HG02798 (cell line): Measurements from ENCODE around the gene ACOT13.
"Not testable (repeated sequence)": the region's sequence is repeated elsewhere in the genome, so short reads cannot be mapped to it uniquely, and the experiment has no call there.

ENCODE experiments used
- ATAC-seq: cut with Tn5 transposase; IDR thresholded peaks from one replicate; pipeline ENCODE4 v1.9.1; 2021; ENCODE audit warnings: mild to moderate bottlenecking; ENCODE audit not compliant: unreplicated experiment, poor library complexity

The ACOT13 gene

GRCh38 chr6:24666641-24667377, at the start of gene ACOT13, which contains the start of gene TDP2:
Gene ACOT13, plus strand, starts transcription at chr6:24667077. Its CDS starts 187 bp downstream, at chr6:24667264.
Gene TDP2, minus strand, starts transcription at chr6:24666899. Its CDS starts 37 bp downstream, at chr6:24666862.
- ATAC-seq = peak; percentile 98

DNA sequence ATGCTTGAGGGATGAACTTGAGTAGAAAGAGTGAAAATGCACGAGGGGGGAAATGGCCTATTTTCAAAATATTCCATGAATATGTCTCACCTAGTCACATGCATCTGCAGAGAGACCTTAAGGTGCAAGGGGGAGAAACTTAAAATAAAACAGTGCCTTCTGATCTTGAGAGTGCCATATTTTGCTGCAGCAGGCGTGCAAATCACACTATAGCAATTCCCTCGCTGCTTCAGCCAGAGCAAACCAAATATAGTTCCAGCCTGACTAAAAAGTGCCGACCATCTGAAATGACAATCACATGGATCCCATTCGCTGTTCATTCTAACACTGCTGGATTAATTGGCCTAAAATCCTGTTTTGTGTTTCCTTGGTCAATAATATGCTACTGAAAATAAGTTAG, 47.2 kb upstream of the ACOT13 start:
- no peak for ATAC-seq

DNA sequence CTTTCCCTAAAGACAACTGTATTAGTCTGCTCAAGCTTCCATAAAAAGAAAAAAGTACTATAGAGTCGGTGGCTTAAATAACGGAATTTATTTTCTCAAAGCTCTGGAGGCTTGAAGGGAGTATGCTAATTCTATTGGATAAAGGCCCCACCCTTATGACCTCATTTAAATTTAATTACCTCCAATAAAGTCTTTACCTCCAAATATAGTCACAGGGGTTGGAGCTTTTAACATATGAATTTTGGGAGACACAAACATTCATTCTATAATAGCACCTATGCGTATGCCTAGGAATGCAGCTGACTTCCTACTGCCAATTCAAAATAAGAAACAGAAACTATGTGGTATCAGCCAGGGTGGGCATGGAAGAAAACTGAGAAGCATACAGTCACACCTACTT, 46.2 kb upstream of the ACOT13 start:
- no peak for ATAC-seq

DNA sequence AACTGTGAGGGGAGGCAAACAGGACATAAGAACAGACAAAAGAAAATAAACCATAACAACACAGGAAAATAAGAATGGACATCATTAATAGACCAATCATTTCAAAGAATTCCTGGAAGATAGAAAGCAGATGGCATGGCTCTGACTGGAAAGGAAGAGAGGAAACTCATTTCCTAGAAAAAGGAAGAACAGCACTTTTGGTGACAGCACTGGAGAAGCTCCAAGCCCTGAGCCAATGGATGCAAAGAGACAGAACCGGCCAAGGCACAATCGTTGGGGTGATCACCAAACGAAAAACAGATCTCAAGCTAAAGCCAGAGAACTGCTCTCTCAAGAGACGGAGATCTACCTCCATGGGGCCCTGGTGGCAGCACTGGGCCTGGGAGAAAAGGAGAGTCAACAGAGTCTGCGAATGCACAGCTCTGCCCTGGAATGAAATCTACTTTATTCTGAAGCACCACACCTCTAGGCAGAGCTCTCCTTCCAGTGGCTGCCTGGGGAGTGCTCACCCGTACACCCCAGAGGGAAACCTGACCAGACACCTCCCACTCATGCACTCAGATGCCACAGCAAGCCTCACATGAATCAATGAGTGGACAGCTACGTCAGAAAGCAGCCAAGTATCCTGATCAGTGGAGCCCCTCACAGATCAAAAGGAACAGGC, 45.1 kb upstream of the ACOT13 start:
- ATAC-seq = no peak

GRCh38 chr6:24630856-24631505, 35.9 kb upstream of the ACOT13 start:
- no peak for ATAC-seq

DNA sequence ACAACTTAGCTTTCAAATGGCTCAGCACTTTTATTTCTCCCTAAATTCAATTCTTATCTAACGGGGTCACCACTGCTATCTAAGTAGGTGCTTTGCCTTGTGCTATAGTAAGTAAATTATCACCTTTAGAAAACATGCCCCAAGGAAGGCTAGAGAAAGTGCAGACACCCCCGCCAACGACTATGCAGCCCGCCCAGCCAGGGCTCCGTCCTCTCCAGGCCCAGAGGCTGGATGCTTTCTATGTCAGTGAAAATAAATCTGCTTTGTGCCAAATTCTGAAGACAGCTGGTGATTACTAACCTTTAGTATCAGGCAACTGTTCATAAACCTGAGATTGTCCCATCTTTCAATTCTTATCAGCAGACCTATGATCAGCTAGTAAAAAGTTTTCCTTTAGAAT, 35.2 kb upstream of the ACOT13 start:
- no peak for ATAC-seq

GRCh38 chr6:24632573-24632972, 34.3 kb upstream of the ACOT13 start:
- no peak for ATAC-seq

DNA sequence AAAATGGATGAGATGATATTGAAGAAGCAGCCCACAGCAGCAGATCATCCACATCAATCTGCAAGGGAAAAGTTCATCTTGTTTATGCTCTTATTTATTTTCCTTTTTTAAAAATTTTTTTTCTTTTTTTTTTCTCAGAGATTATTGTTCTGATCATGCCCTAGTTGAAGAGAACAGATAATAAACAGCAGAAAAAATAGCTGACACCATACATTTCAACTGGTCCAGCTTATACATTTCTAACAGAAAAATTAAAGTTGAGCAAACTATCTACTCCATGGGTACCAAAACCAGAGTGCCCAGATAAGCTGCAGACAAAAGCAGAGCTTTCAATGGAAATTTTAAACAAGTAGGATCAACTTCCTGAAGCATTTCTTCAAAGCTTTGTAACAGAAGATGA, 30.2 kb upstream of the ACOT13 start:
- ATAC-seq = no peak

- no peak for ATAC-seq
Measured at GRCh38 chr6:24640166-24640565, 26.7 kb upstream of the ACOT13 start.

GRCh38 chr6:24640631-24641030, 26.2 kb upstream of the ACOT13 start:
- ATAC-seq = not testable (repeated sequence)

- ATAC-seq = no peak
Measured at GRCh38 chr6:24642061-24642460, 24.8 kb upstream of the ACOT13 start.

GRCh38 chr6:24643920-24644319, 23.0 kb upstream of the ACOT13 start:
- ATAC-seq = no peak

- ATAC-seq = no peak
Measured at GRCh38 chr6:24644377-24644776, 22.5 kb upstream of the ACOT13 start.

- ATAC-seq = no peak
Measured at GRCh38 chr6:24646771-24647170, 20.1 kb upstream of the ACOT13 start.

DNA sequence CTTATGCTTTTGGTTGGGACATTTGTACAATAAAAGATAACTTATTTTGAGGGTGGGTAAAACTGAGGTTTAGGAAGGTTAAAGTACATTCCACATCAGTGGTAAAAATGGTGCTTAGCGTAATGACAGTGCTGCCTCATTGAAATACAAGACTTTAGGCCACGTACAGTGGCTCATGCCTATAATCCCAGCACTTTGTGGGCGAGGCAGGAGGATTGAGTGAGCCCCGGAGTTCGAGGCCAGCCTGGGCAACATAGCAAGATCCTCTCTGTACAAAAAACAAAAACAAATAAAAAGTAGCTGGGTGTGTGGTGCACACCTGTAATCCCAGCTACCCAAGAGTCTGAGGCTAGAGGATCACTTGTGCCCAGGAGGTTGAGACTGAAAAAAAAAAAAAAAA, 18.6 kb upstream of the ACOT13 start:
- ATAC-seq = no peak

- ATAC-seq = no peak
Measured at GRCh38 chr6:24649691-24650090, 17.2 kb upstream of the ACOT13 start.

- no peak for ATAC-seq
Measured at GRCh38 chr6:24650365-24650764, 16.5 kb upstream of the ACOT13 start.

DNA sequence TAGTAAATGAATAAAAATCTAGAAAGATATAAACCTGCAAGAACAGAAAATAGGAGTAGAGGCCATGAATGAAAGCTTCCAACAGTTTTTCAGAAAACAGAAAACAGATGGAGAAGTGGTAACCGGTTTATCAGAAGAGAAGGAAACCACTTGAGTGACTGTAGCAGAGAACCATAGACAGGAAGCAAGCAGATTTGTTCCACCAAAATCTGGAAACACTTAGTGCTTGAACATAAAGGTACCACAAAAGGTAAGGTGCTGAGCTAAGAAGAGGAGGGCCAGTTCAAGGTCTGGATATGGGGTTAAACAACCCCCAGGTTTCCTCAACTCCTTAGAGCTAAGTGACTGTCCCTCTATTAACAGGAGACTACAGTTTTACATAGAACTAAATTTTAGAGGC, 11.7 kb upstream of the ACOT13 start:
- no peak for ATAC-seq

DNA sequence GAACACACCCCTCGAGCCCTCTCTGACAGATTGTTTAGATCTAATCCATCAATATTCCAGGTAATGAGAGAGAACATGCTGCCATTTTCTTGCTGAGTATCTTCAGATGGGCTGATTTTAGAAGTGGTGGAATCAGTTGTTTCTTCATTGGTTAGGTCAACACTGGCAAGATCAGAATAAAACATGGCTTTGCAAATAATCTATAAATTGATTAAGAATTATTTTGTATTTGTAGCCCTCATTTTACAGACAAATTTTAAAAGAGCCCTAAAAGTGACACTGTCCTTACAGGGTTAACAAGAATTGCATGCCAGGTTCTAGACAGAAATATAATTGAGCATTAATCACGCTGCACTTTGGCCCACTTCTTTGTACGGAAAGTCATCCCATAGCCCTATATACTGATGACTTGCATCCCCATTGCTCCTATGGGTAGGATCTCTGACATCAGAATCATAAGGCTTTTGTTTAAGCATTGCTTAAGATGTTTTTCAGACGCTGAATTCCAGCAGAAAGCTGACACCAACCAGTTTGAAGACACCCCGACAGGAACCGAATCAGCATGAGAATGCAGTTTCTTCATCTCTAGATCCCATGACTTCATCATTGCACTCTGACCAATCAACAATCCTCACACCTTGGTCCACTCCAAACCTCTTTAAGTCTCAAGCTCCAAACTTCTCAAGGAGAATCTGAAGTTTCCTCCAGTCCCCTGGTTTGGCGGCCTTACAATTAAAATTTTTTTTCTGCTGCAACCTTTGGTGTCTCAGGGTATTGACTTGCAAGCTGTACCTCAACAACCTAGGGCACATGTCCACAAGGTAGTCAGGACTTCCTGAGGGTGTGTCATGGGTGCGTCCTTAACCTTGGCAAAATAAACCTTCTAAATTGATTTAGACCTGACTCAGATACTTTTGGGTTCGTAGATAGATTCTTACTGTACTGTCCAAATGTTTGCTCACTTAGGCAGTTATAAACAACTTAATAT, 8.0 kb upstream of the ACOT13 start:
- ATAC-seq = no peak

DNA sequence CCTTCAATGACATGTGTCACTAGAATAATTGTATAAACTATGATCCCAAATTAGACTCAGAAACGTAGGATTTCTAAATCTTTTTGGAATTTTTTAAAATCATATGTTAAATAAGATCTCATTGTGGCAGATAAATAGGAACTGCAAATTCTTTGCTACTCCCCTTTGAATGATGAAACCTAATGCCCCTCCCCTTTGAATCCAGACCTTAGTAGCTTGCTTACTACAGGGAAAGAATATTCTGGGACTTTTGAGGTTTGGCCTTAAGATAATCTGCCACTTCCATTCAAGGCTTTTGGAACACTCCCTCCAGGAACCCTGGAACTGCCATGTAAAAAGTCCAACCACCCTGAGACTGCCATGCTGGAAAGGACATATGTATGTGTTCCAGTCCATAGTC, 7.3 kb upstream of the ACOT13 start:
- ATAC-seq = no peak
